PC-9 (cell line): ENCODE measurements around the gene GXYLT1. TPM values are rescaled to one million over a fixed set of nuclear protein-coding genes. Genes with fewer than 3 reads are reported as not detected.
"Not testable (repeated sequence)": the region's sequence is repeated elsewhere in the genome, so short reads cannot be mapped to it uniquely, and the experiment has no call there.

Experiments
- BruUV-seq: library from RNA; stranded (reverse); fragments of 400-500 nt; replicated peaks from 2 replicates; lab custom pipeline; 2021; lab: Mats Ljungman, UMichigan
- CTCF ChIA-PET: fragments of 300-600 bp; sonication (Branson Sonifier 250); formaldehyde crosslinking; loops from one replicate; lab custom pipeline; 2022; ENCODE audit warnings: antibody characterized with exemption; lab: Charles Lee
- POLR2A ChIA-PET: fragments of 300-600 bp; sonication (Branson Sonifier 250); formaldehyde crosslinking; loops from one replicate; lab custom pipeline; 2022; ENCODE audit warnings: antibody characterized with exemption; ENCODE audit not compliant: unreplicated experiment; lab: Charles Lee
- DNase-seq, 2 experiments: peaks; one replicate each; pipeline versions ENCODE4 v3.0.0 to v3.0.0-alpha.2; 2015 to 2022; ENCODE audit warnings: mixed read lengths in 1 of 2
- H2AFZ ChIP-seq: fragments of 200-600 bp; sonication (generic); 2 replicates; pipeline ENCODE4 v1.8.1; 2017; ENCODE audit warnings: antibody characterized with exemption
- H3F3A ChIP-seq: fragments of 200-600 bp; sonication (generic); 2 replicates; pipeline ENCODE4 v1.8.1; 2017; ENCODE audit warnings: antibody characterized with exemption, mild to moderate bottlenecking, low read depth; ENCODE audit not compliant: insufficient read depth
- H3K27ac ChIP-seq: fragments of 200-600 bp; sonication (generic); 2 replicates; pipeline ENCODE4 v1.6.1; 2016; ENCODE audit warnings: mixed run types
- H3K27me3 ChIP-seq: fragments of 200-600 bp; sonication (generic); 2 replicates; pipeline ENCODE4 v1.6.1; 2016; ENCODE audit warnings: low read depth, mixed run types; ENCODE audit not compliant: insufficient read depth
- H3K36me3 ChIP-seq: fragments of 200-600 bp; sonication (generic); 2 replicates; pipeline ENCODE4 v1.6.1; 2016; ENCODE audit warnings: low read depth, mixed run types
- H3K4me1 ChIP-seq: fragments of 200-600 bp; sonication (generic); replicated peaks from 2 replicates; pipeline ENCODE4 v1.6.1; 2016; ENCODE audit warnings: mixed run types; ENCODE audit not compliant: insufficient read depth
- H3K4me2 ChIP-seq: fragments of 200-600 bp; sonication (generic); 2 replicates; pipeline ENCODE4 v1.6.1; 2017; ENCODE audit warnings: mixed run types
- H3K4me3 ChIP-seq: fragments of 200-600 bp; sonication (generic); 2 replicates; pipeline ENCODE4 v1.6.1; 2016; ENCODE audit warnings: mixed run types
- H3K79me2 ChIP-seq: fragments of 200-600 bp; sonication (generic); 2 replicates; pipeline ENCODE4 v1.6.1; 2017; ENCODE audit warnings: low read depth, mixed run types
- H3K9me2 ChIP-seq: fragments of 200-600 bp; sonication (generic); 2 replicates; pipeline ENCODE4 v1.8.1; 2017; ENCODE audit warnings: mild to moderate bottlenecking; ENCODE audit not compliant: insufficient read depth
- H3K9me3 ChIP-seq: fragments of 200-600 bp; sonication (generic); 2 replicates; pipeline ENCODE4 v1.8.1; 2016; ENCODE audit warnings: low read depth; ENCODE audit not compliant: insufficient read depth
- H4K20me1 ChIP-seq: fragments of 200-600 bp; sonication (generic); 2 replicates; pipeline ENCODE4 v1.8.1; 2017; ENCODE audit not compliant: insufficient read depth
- EZH2 ChIP-seq: fragments of 200-600 bp; sonication (generic); IDR thresholded peaks from 2 replicates; pipeline ENCODE4 v1.8.0; 2017; ENCODE audit warnings: antibody characterized with exemption, low read depth
- intact Hi-C: fragments of 100-400 bp; cut with micrococcal nuclease; formaldehyde crosslinking; loops from one replicate; pipeline ENCODE4 v1.10.0; 2022; ENCODE audit not compliant: unreplicated experiment
- total RNA-seq: library from RNA; stranded (reverse); gene quantifications from 2 replicates; pipeline ENCODE4 v1.2.3, GENCODE V29; 2021
- TF ChIP-seq, protein P1 (sequence below): fragments of 200-600 bp; sonication (generic); conservative IDR thresholded peaks from 2 replicates; pipeline ENCODE4 v1.6.1; 2017; ENCODE audit warnings: mixed run types, antibody characterized with exemption, mild to moderate bottlenecking, moderate library complexity

Gene GXYLT1
- total RNA-seq, 1 experiment from 2014 or later, result 7.8 TPM

DNA sequence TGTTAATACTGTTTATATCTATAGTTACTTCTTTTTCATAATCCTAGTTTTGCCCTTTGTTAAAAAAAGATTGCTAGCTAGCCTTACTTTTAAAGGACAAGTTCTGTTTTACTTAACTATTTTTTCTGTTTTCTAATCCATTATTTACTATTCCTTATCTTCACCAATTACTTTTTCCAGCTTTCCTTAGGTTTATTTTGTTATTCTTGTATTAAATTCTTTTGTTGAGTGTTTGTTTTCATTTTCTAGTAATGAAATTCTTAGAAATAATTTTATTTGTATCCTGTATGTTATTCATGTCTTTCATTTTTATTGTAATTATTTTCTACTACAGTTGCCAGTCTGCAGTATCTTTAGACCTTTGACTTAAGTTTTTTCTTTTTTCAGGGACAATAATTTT is 45.7 kb upstream of the GXYLT1 start:
- BruUV-seq, result no TSS peak
- no peaks in the 10 kb centered on the region for H3K9me2 ChIP-seq
- no peak for DNase-seq
- H3K36me3 ChIP-seq, result no peaks in the 10 kb centered on the region
- no peaks in the 10 kb centered on the region for H3K27me3 ChIP-seq
- 0 out of 2 replicates have a peak, but pooled peaks cover 5% of the 10 kb centered on the region for H4K20me1 ChIP-seq
- no peak overlapping the region for H3K4me2 ChIP-seq
- no peak for TF ChIP-seq EZH2
- TF ChIP-seq, protein P1, sequence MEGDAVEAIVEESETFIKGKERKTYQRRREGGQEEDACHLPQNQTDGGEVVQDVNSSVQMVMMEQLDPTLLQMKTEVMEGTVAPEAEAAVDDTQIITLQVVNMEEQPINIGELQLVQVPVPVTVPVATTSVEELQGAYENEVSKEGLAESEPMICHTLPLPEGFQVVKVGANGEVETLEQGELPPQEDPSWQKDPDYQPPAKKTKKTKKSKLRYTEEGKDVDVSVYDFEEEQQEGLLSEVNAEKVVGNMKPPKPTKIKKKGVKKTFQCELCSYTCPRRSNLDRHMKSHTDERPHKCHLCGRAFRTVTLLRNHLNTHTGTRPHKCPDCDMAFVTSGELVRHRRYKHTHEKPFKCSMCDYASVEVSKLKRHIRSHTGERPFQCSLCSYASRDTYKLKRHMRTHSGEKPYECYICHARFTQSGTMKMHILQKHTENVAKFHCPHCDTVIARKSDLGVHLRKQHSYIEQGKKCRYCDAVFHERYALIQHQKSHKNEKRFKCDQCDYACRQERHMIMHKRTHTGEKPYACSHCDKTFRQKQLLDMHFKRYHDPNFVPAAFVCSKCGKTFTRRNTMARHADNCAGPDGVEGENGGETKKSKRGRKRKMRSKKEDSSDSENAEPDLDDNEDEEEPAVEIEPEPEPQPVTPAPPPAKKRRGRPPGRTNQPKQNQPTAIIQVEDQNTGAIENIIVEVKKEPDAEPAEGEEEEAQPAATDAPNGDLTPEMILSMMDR, result no peak
- H3K27ac ChIP-seq, result no peak overlapping the region
- CTCF ChIA-PET, result interaction anchor here (0.5 kb wide), 1 partner anchor 1687 kb away, joined by 3 read pairs; no protein-coding TSS in a partner anchor
- H3F3A ChIP-seq, result 0 out of 2 replicates have a peak, but pooled peaks cover 5% of the 10 kb centered on the region
- H3K9me3 ChIP-seq, result no peaks in the 10 kb centered on the region
- no peak overlapping the region for H2AFZ ChIP-seq
- POLR2A ChIA-PET, result interaction anchor here (0.6 kb wide), 1 partner anchor 66 kb away, joined by 3 read pairs; no protein-coding TSS in a partner anchor
- intact Hi-C loops, result no loop called here
- H3K4me3 ChIP-seq, result no peak overlapping the region
- H3K79me2 ChIP-seq, result no peaks in the 10 kb centered on the region; the same call in 1 of the 2 replicates
- H3K4me1 ChIP-seq, result no peaks in the 10 kb centered on the region

DNA sequence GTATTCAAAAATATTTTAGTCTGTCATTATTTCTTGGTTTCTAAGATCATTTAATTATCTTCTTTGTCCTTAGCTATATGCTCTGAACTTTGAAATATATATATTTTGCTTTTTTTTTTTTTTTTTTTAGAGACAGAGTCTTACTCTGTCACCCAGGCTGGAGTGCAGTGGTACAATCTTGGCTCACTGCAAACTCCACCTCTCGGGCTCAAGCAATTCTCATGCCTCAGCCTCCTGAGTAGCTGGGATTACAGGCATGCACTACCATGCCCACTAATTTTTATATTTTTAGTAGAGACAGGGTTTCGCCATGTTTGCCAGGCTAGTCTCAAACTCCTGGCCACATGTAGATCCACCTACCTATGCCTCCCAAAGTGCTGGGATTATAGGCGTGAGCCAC is 43.6 kb upstream of the GXYLT1 start:
- CTCF ChIA-PET, result interaction anchor here (0.6 kb wide), 1 partner anchor 43 kb away, joined by 11 read pairs; no protein-coding TSS in a partner anchor
- H3K36me3 ChIP-seq, DNase-seq, POLR2A ChIA-PET, H3K27ac ChIP-seq, BruUV-seq, H3K79me2 ChIP-seq, H3K9me3 ChIP-seq, H3F3A ChIP-seq, H4K20me1 ChIP-seq, H3K27me3 ChIP-seq, H3K4me2 ChIP-seq, H3K4me1 ChIP-seq, H3K9me2 ChIP-seq, H2AFZ ChIP-seq, H3K4me3 ChIP-seq: not testable (repeated sequence)
- intact Hi-C loops, result loop anchor here (10.0 kb wide), 1 partner anchor 63 kb away; no protein-coding TSS in a partner anchor

DNA sequence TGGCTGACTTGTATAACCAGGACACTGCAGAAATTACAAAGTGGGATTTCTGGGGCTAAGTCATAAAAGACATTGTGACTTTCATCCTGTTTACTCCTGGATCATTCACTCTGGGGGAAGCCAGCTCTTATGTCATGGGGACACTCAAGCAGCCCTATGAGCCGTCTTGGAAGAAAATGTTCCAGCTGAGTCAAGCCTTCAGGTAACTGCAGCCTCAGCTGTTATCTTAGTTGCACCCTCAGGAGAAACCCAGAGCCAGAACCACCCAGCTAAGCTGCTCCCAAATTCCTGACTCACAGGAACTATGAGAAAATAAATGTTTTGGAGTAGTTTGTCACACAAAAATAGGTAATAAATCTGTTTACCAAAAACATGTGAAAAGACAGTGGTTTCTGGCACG is 43.1 kb upstream of the GXYLT1 start:
- intact Hi-C loops, result loop anchor here (10.0 kb wide), 1 partner anchor 63 kb away; no protein-coding TSS in a partner anchor
- Histone ChIP-seq H3F3A (0 out of 2 replicates have a peak, but pooled peaks cover 5% of the 10 kb centered on the region), H4K20me1 (0 out of 2 replicates have a peak, but pooled peaks cover 5% of the 10 kb centered on the region), H3K36me3 (no peaks in the 10 kb centered on the region), H3K9me3 (no peaks in the 10 kb centered on the region), H3K9me2 (no peaks in the 10 kb centered on the region), H3K4me2 (no peak overlapping the region), H3K27me3 (no peaks in the 10 kb centered on the region), H3K27ac (no peak overlapping the region), H3K4me1 (no peaks in the 10 kb centered on the region), H3K79me2 (no peaks in the 10 kb centered on the region; the same call in 1 of the 2 replicates), H2AFZ (no peak overlapping the region), H3K4me3 (no peak overlapping the region)
- CTCF ChIA-PET, result interaction anchor here (0.6 kb wide), 1 partner anchor 43 kb away, joined by 11 read pairs; no protein-coding TSS in a partner anchor
- DNase-seq, result no peak
- POLR2A ChIA-PET, result no interaction called here
- TF ChIP-seq EZH2, result no peak
- TF ChIP-seq, protein P1, result no peak
- no TSS peak for BruUV-seq
